Adrenal gland (tissue), 12 donors: ENCODE results near the gene SLC6A13. TPM values are rescaled to one million over a fixed set of nuclear protein-coding genes. Genes with fewer than 3 reads are reported as not detected.

Experiments used
- DNase-seq, 7 donors: peaks; one replicate each; pipeline ENCODE4 v3.0.0-alpha.2; 2019 to 2020
- H3K27ac ChIP-seq, 5 donors: fragments of 200-600 bp; sonication (generic) in 4 of 5; 1 replicate in 3 of 5; 2 replicates in 2 of 5; pipeline versions ENCODE4 v1.5.1 to v1.8.0; 2016 to 2020; ENCODE audit warnings: mild to moderate bottlenecking in 1 of 5
- H3K27me3 ChIP-seq: fragments of 200-600 bp; 2 replicates; pipeline ENCODE4 v1.8.0; 2021
- H3K36me3 ChIP-seq, 2 donors: fragments of 200-600 bp; replicated peaks in 1 of 2; 1 replicate in 1 of 2; 2 replicates in 1 of 2; pipeline versions ENCODE4 v1.5.1 to v1.8.0; 2018 to 2022
- H3K4me1 ChIP-seq, 2 donors: fragments of 200-600 bp; replicated peaks in 1 of 2; 1 replicate in 1 of 2; 2 replicates in 1 of 2; pipeline versions ENCODE4 v1.5.1 to v1.8.0; 2018 to 2021
- H3K4me3 ChIP-seq, 4 donors: fragments of 200-600 bp; sonication (generic) in 3 of 4; one replicate each; pipeline ENCODE4 v1.5.1; 2016 to 2018
- H3K9me3 ChIP-seq, 3 donors: fragments of 200-600 bp; sonication (generic) in 1 of 3; replicated peaks in 1 of 3; 1 replicate in 2 of 3; 2 replicates in 1 of 3; pipeline versions ENCODE4 v1.5.1 to v1.8.0; 2016 to 2021
- CTCF ChIP-seq, 6 experiments: fragments of 450-650 bp in 4 of 6; fragments of 200-600 bp in 2 of 6; sonication (generic) in 1 of 6; IDR thresholded peaks; 1 replicate in 5 of 6; 2 replicates in 1 of 6; pipeline versions ENCODE4 v1.5.1 to v1.8.0; 2016 to 2021; ENCODE audit warnings: antibody characterized with exemption in 6 of 6, mild to moderate bottlenecking in 2 of 6, moderate library complexity in 1 of 6
- POLR2A ChIP-seq, 2 donors: fragments of 450-650 bp; IDR thresholded peaks; one replicate each; pipeline ENCODE4 v1.6.1; 2017; ENCODE audit warnings: antibody characterized with exemption in 2 of 2, mild to moderate bottlenecking in 2 of 2, moderate library complexity in 1 of 2
- WGBS, 4 donors: extraction: QIAGEN DNeasy Blood & Tissue Kit in 2 of 4; methylation state at CpG; one replicate each; pipeline versions ENCODE4 v1.1.5 to v1.1.7; 2013 to 2017; 5-methylcytosine and 5-hydroxymethylcytosine counted together
- intact Hi-C, 2 donors: fragments of 100-400 bp; cut with DNase I; formaldehyde crosslinking; loops; one replicate each; pipeline versions ENCODE4 v1.14.1 to v1.15.0; 2022 to 2023
- polyA plus RNA-seq, 3 donors: library from polyadenylated mRNA; stranded (reverse); fragments of 200-250 nt in 2 of 3; fragments of 350-450 nt in 1 of 3; fragmentation: Illumina TruSeq in 1 of 3; extraction: RNeasy Lipid Tissue Mini Kit (QIAGEN cat#74804) in 1 of 3; gene quantifications; one replicate each; pipeline ENCODE4 v1.2.3, GENCODE V29; 2013 to 2014
- total RNA-seq, 9 donors: library from RNA; depleted of rRNA in 4 of 9; stranded (reverse); fragments of >200 nt in 4 of 9; fragments of 120-200 nt in 1 of 9; fragmentation: NEBNext Ultra II Directional in 1 of 9; extraction: Animal tissue kit (Norgen Biotek cat#: 25700) in 1 of 9; gene quantifications; one replicate each; pipeline versions ENCODE4 v1.1.0 to v1.2.4, GENCODE V29; 2013 to 2023
- donor health status: healthy with polysubstance abuse.
- donor health status: Bipolar disorder and iron deficiency.
- donor health status: DM: yes; HTN: yes; CAD: no.
- donor health status: DM: no; HTN: no; CAD: no.
- donor health status: DM: no; HTN: no; CAD: no.
- donor health status: DM: yes; HTN: yes; CAD: no.

The SLC6A13 gene
- total and polyA plus RNA-seq, 12 donors: 0.22 to 1.0 (median 0.64) TPM; not detected in 6

GRCh38 chr12:240566-240965 is 22.1 kb downstream of the SLC6A13 start:
- H3K27me3 ChIP-seq: no peaks in the 10 kb centered on the region
- no peaks in the 10 kb centered on the region for H3K9me3 ChIP-seq
- TF ChIP-seq CTCF (IDR thresholded peaks at IDR 0.05) (no peak), POLR2A (IDR thresholded peaks at IDR 0.05) (no peak)
- H3K4me3 ChIP-seq: no peak overlapping the region
- H3K27ac ChIP-seq: no peak overlapping the region
- no peaks in the 10 kb centered on the region for H3K36me3 ChIP-seq
- WGBS, 4 donors: 81 to 88% (median 87%) methylated on average over 9 of the region's 9 CpGs
- intact Hi-C loops: no loop called here
- peak in 1 of 7 donors; percentile 20 for DNase-seq
- no peaks in the 10 kb centered on the region for H3K4me1 ChIP-seq

- DNase-seq: peak in 1 of 7 donors; percentile 14
- Histone ChIP-seq H3K27me3 (no peaks in the 10 kb centered on the region), H3K27ac (no peak overlapping the region), H3K4me1 (no peaks in the 10 kb centered on the region), H3K9me3 (no peaks in the 10 kb centered on the region), H3K36me3 (no peaks in the 10 kb centered on the region), H3K4me3 (no peak overlapping the region)
- TF ChIP-seq CTCF (IDR thresholded peaks at IDR 0.05) (no peak), POLR2A (IDR thresholded peaks at IDR 0.05) (no peak)
- 62 to 87% (median 77%) methylated on average over 18 to 19 of the region's 19 CpGs for WGBS, 4 donors
- intact Hi-C loops: no loop called here
Measured at GRCh38 chr12:238736-239398, 23.8 kb downstream of the SLC6A13 start.

GRCh38 chr12:238116-238515 is 24.5 kb downstream of the SLC6A13 start:
- intact Hi-C loops: no loop called here
- no peak for TF ChIP-seq POLR2A (IDR thresholded peaks at IDR 0.05)
- no peak for TF ChIP-seq CTCF (IDR thresholded peaks at IDR 0.05)
- 78 to 84% (median 82%) methylated on average over 9 of the region's 9 CpGs for WGBS, 4 donors
- DNase-seq: peak in 1 of 7 donors; percentile 25
- H3K4me3 ChIP-seq: no peak overlapping the region
- H3K36me3 ChIP-seq: no peaks in the 10 kb centered on the region
- H3K27ac ChIP-seq: no peak overlapping the region
- no peaks in the 10 kb centered on the region for H3K4me1 ChIP-seq
- H3K27me3 ChIP-seq: no peaks in the 10 kb centered on the region
- H3K9me3 ChIP-seq: no peaks in the 10 kb centered on the region

- no peak overlapping the region for H3K27ac ChIP-seq
- no peak for TF ChIP-seq POLR2A (IDR thresholded peaks at IDR 0.05)
- no peak for TF ChIP-seq CTCF (IDR thresholded peaks at IDR 0.05)
- H3K4me3 ChIP-seq: no peak overlapping the region
- intact Hi-C loops: no loop called here
- WGBS, 4 donors: 82 to 88% (median 87%) methylated on average over 11 to 13 of the region's 13 CpGs
- peak in 1 of 7 donors; percentile 30 for DNase-seq
- no peaks in the 10 kb centered on the region for H3K4me1 ChIP-seq
- no peaks in the 10 kb centered on the region for H3K27me3 ChIP-seq
- no peaks in the 10 kb centered on the region for H3K9me3 ChIP-seq
- no peaks in the 10 kb centered on the region for H3K36me3 ChIP-seq
Measured at GRCh38 chr12:237026-237815, 25.4 kb downstream of the SLC6A13 start.
